Prostate gland (tissue), 2 donors: ENCODE data around the gene APBA2.
A peak's percentile ranks its signal among the peaks of the same experiment; 100 is the strongest.

Source experiments
- POLR2A ChIP-seq: fragments of 450-650 bp; IDR thresholded peaks from one replicate; pipeline ENCODE4 v1.6.1; 2016; ENCODE audit warnings: antibody characterized with exemption, mild to moderate bottlenecking
- POLR2AphosphoS5 ChIP-seq: sonication (generic); formaldehyde crosslinking; IDR thresholded peaks from one replicate; pipeline ENCODE4 v1.6.1; 2017; ENCODE audit warnings: antibody characterized with exemption
- TF ChIP-seq, protein P1 (sequence below), 4 experiments: fragments of 200-600 bp in 2 of 4; fragments of 450-650 bp in 2 of 4; sonication (generic) in 2 of 4; IDR thresholded peaks; 1 replicate in 3 of 4; 2 replicates in 1 of 4; pipeline ENCODE4 v1.5.1; 2016 to 2019; ENCODE audit warnings: antibody characterized with exemption in 4 of 4, mild to moderate bottlenecking in 2 of 4, moderate library complexity in 2 of 4

DNA sequence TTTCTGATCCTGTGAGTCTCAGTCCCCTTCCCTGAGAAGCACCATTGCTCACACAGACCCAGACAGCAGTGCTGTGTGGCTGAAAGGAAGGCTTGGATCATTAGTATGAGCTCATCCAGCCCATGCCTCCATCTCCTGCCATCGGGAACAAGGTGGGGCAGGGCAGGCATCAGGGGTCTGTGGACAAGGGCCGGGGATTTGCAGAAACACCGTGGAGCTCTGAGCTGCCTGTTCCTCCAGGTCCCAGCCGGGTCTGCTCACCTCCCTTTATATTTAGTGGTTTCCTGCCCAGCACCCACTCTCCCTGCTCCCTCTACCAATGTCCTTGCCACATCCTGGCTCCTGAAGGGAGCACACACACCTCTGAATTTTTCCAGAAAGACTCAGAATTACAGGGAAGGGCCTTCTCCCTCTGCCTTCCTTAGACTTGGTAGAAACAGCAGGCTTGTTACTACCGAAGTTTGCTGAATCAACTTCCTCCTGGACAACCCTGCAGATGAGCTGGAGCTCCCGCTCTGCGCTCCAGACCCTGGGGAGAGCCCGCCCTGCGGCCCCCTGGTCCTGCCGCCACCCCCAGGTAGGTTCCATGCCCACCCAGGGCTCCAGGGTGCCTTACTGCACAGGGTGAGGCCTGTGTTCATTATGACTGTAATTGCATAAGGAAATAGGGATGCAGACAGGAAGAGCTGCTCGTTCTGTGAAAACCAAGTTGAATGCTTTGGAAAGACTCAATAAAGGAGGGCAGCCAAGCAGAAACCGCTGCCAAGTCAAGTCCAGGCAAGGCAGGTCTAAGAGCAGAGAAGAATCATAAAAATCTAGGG, 255.7 kb downstream of the APBA2 start:
- TF ChIP-seq, protein P1, sequence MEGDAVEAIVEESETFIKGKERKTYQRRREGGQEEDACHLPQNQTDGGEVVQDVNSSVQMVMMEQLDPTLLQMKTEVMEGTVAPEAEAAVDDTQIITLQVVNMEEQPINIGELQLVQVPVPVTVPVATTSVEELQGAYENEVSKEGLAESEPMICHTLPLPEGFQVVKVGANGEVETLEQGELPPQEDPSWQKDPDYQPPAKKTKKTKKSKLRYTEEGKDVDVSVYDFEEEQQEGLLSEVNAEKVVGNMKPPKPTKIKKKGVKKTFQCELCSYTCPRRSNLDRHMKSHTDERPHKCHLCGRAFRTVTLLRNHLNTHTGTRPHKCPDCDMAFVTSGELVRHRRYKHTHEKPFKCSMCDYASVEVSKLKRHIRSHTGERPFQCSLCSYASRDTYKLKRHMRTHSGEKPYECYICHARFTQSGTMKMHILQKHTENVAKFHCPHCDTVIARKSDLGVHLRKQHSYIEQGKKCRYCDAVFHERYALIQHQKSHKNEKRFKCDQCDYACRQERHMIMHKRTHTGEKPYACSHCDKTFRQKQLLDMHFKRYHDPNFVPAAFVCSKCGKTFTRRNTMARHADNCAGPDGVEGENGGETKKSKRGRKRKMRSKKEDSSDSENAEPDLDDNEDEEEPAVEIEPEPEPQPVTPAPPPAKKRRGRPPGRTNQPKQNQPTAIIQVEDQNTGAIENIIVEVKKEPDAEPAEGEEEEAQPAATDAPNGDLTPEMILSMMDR (IDR thresholded peaks at IDR 0.05): no peak
- no peak for TF ChIP-seq POLR2A
- TF ChIP-seq POLR2AphosphoS5: peak; percentile 76
